Transverse colon (tissue), 4 donors: ENCODE data around the gene COX17. TPM values are rescaled to one million over a fixed set of nuclear protein-coding genes. Genes with fewer than 3 reads are reported as not detected.

Experiments used
- DNase-seq: peaks from one replicate; pipeline ENCODE4 v3.0.0-alpha.2; 2019
- H3K27ac ChIP-seq, 4 donors: fragments of 200-600 bp; sonication (generic); 2 replicates each; pipeline ENCODE4 v1.5.1; 2016 to 2018; ENCODE audit warnings: inconsistent platforms in 4 of 4
- H3K27me3 ChIP-seq: fragments of 200-600 bp; sonication (generic); 2 replicates; pipeline ENCODE4 v1.5.1; 2017; ENCODE audit warnings: inconsistent platforms
- H3K36me3 ChIP-seq, 4 donors: fragments of 200-600 bp; sonication (generic); 2 replicates each; pipeline ENCODE4 v1.5.1; 2017 to 2019; ENCODE audit warnings: inconsistent platforms in 4 of 4
- H3K4me1 ChIP-seq, 4 donors: fragments of 200-600 bp; sonication (generic); 2 replicates each; pipeline ENCODE4 v1.5.1; 2017 to 2020; ENCODE audit warnings: inconsistent platforms in 4 of 4
- H3K4me3 ChIP-seq, 4 donors: fragments of 200-600 bp; sonication (generic); 1 replicate in 1 of 4; 2 replicates in 3 of 4; pipeline versions ENCODE4 v1.5.1 to v1.6.1; 2017 to 2019; ENCODE audit warnings: inconsistent platforms in 4 of 4
- H3K9me3 ChIP-seq, 2 donors: fragments of 200-600 bp; sonication (generic); 2 replicates each; pipeline ENCODE4 v1.5.1; 2017 to 2019; ENCODE audit warnings: inconsistent platforms in 2 of 2
- EP300 ChIP-seq: sonication (generic); formaldehyde crosslinking; IDR thresholded peaks from one replicate; pipeline ENCODE4 v1.6.1; 2017; ENCODE audit warnings: antibody characterized with exemption, low read depth
- POLR2A ChIP-seq: fragments of 450-650 bp; IDR thresholded peaks from one replicate; pipeline ENCODE4 v1.6.1; 2016; ENCODE audit warnings: antibody characterized with exemption, mild to moderate bottlenecking, moderate library complexity
- POLR2AphosphoS5 ChIP-seq, 3 donors: sonication (generic); formaldehyde crosslinking; IDR thresholded peaks; one replicate each; pipeline ENCODE4 v1.6.1; 2016; ENCODE audit warnings: antibody characterized with exemption in 3 of 3
- WGBS, 2 donors: methylation state at CpG; one replicate each; pipeline ENCODE4 v1.1.5; 2018; ENCODE audit warnings: low coverage in 1 of 2; 5-methylcytosine and 5-hydroxymethylcytosine counted together
- in situ Hi-C, 4 donors: fragments of 200-750 bp; cut with MboI; loops; one replicate each; pipeline versions ENCODE4 v1.15.0 to v1.15.1; 2017; ENCODE audit warnings: low sequenced_read_pairs in 3 of 4, low pct_ligation_motif_present in 1 of 4, low pct_unique_long_range_greater_than_20kb in 1 of 4
- intact Hi-C: fragments of 100-400 bp; cut with DNase I; formaldehyde crosslinking; loops from one replicate; pipeline ENCODE4 v1.15.1; 2023; ENCODE audit warnings: low total_unique reads
- total RNA-seq, 4 donors: library from RNA; depleted of rRNA; stranded (reverse); fragments of >200 nt; gene quantifications; one replicate each; pipeline ENCODE4 v1.1.0, GENCODE V29; 2016
- TF ChIP-seq, protein P1 (sequence below), 5 experiments: fragments of 200-600 bp in 3 of 5; fragments of 450-650 bp in 2 of 5; sonication (generic) in 3 of 5; IDR thresholded peaks; 1 replicate in 2 of 5; 2 replicates in 3 of 5; pipeline ENCODE4 v1.5.1; 2016 to 2017; ENCODE audit warnings: antibody characterized with exemption in 5 of 5, inconsistent platforms in 3 of 5, mild to moderate bottlenecking in 2 of 5, moderate library complexity in 1 of 5

Gene COX17
- total RNA-seq, 4 donors from 2014 or later = 2.2 to 49.2 (median 24.2) TPM

DNA sequence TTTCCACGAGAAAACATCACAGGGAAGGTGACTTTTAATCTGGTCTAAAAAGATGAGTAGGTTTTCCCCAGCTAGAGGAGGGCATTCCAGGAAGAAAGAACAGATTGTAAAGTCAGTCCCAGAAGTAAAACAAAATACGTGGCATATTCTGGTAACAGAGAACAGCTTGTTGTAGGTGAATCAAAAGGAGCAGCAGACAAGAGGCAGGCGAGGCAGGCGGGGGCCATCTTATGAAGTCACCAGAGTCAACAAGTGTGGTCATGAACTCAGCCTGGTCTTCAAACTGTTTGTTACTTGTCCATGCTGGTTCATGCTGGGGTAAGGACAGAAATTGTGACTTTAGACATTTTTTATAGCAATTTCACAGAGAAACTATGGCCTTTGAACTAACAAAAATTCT lies 12.8 kb downstream of the COX17 start:
- intact Hi-C loops = no loop called here
- TF ChIP-seq EP300 (peak; percentile 41), POLR2A (no peak)
- Histone ChIP-seq H3K9me3 (no peaks in the 10 kb centered on the region), H3K36me3 (peaks cover 0 to 9% (median 3%) of the 10 kb centered on the region in 4 donors), H3K27me3 (no peaks in the 10 kb centered on the region), H3K27ac (peak overlapping the region; percentile 43 to 75 (median 70)), H3K4me1 (peaks cover 0 to 16% (median 0%) of the 10 kb centered on the region in 4 donors), H3K4me3 (no peak overlapping the region)
- 69 to 70% methylated on average over 4 of the region's 4 CpGs for WGBS, 2 donors
- in situ Hi-C loops = no loop called here
- DNase-seq = no peak

GRCh38 chr3:119663885-119664284 lies 13.3 kb downstream of the COX17 start:
- Histone ChIP-seq H3K27ac (peak overlapping the region; percentile 43 to 75 (median 70)), H3K36me3 (peaks cover 0 to 6% (median 2%) of the 10 kb centered on the region in 4 donors), H3K27me3 (no peaks in the 10 kb centered on the region), H3K4me1 (peaks cover 0 to 16% (median 0%) of the 10 kb centered on the region in 4 donors), H3K4me3 (no peak overlapping the region), H3K9me3 (no peaks in the 10 kb centered on the region)
- 75 to 83% methylated on average over 2 of the region's 2 CpGs for WGBS, 2 donors
- in situ Hi-C loops (no loop called here), intact Hi-C loops (no loop called here)
- TF ChIP-seq POLR2AphosphoS5 (IDR thresholded peaks at IDR 0.05) (no peak), EP300 (no peak), POLR2A (no peak)
- TF ChIP-seq, protein P1, sequence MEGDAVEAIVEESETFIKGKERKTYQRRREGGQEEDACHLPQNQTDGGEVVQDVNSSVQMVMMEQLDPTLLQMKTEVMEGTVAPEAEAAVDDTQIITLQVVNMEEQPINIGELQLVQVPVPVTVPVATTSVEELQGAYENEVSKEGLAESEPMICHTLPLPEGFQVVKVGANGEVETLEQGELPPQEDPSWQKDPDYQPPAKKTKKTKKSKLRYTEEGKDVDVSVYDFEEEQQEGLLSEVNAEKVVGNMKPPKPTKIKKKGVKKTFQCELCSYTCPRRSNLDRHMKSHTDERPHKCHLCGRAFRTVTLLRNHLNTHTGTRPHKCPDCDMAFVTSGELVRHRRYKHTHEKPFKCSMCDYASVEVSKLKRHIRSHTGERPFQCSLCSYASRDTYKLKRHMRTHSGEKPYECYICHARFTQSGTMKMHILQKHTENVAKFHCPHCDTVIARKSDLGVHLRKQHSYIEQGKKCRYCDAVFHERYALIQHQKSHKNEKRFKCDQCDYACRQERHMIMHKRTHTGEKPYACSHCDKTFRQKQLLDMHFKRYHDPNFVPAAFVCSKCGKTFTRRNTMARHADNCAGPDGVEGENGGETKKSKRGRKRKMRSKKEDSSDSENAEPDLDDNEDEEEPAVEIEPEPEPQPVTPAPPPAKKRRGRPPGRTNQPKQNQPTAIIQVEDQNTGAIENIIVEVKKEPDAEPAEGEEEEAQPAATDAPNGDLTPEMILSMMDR (IDR thresholded peaks at IDR 0.05) = no peak
- DNase-seq = no peak

DNA sequence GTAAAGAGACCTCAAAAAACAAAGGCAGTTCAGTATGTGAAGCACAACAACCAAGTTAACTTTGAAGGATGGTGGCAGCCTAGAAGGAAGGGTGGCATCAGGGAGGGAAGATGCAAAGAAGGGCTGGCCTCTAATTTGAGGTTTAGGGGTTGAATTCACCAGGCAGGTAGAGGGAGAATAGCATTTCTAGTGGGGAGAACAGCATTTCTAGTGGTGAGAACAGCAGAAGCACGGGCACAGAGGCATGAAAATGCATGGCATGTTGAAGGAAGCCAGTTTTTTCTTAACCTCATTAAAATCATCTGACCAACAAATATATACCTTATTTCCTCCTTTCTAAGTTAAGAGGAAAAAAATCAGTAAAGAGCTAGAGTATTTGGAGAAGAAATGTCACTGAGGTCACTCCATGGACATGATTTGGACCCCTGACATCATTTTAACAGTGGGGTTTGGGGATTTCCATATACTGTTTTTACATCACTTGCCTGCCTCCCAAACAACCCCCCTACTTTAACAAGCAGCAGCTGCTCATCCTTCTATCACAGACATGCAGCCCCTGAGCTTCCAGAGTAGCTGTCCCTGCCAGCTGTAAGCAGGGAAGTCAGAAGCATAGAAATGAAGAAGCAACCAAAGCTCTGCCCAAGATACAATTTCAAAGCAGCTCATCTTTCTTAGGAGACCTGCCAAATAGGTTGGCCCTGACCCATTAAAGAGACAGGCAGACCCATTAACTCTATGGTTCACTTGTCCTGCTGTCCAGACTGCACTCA lies 14.4 kb downstream of the COX17 start:
- Histone ChIP-seq H3K9me3 (no peaks in the 10 kb centered on the region), H3K36me3 (no peaks in the 10 kb centered on the region), H3K4me1 (peaks cover 0 to 16% (median 0%) of the 10 kb centered on the region in 4 donors), H3K4me3 (no peak overlapping the region), H3K27ac (peak overlapping the region; percentile 43 to 75 (median 70)), H3K27me3 (no peaks in the 10 kb centered on the region)
- intact Hi-C loops = no loop called here
- in situ Hi-C loops = no loop called here
- no peak for TF ChIP-seq POLR2A
- TF ChIP-seq, protein P1 (IDR thresholded peaks at IDR 0.05) = peak in 1 of 5 experiments; percentile 22
- WGBS, 2 donors = 43 to 70% methylated on average over 1 of the region's 1 CpG
- DNase-seq = no peak

DNA sequence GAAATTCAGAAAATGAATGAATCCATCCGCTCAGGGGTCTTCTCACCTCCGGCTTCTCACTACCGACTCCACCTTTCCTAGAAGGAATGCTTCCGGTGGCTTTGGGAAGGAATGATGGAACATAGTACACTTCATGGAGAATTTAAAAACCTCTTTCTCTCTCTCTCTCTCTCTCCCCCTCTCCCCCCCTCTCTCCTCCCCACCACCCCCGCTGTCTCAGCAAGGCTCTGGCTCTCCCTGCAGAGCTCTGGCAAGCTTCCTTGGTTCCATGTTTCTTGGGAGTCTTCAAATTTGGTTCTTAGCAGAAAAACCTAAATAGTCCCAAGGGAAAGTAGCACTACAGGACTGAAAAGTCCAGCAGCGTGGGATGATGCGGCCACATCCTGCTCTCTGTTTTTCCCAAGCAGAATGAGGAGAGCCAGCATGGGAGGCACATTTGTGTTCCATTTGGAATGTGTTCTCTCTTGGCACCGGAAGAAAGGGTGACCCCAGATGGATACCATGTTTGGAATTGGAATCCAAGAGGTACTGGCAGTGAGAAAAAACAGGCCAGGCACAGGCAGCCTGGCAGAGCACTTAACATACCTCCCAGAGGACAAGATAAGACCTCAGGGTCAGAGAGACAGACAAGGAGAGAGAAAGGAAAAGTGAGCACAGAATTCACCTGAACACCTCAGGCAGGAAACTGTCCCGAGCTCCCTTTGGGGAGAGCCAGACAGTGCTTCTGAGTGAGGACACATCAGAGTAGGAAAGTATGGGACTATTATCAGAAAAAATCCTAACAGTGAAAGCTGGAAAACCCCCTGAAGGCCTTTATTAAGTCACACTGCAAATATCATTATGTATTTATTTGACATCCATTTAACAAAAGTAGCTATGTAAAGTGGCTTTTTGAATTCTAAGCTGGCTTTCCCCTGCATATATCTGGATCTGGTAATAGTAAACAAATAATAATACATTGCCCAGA lies 16.4 kb downstream of the COX17 start, which contains the start of gene POPDC2:
TSS of gene POPDC2 (minus strand) at position 116 of the 967 bp plus-strand sequence. CDS start 166 bp downstream, outside the sequence.
- no peaks in the 10 kb centered on the region for H3K9me3 ChIP-seq
- WGBS, 2 donors = 75 to 80% methylated on average over 6 to 9 of the region's 9 CpGs
- no peaks in the 10 kb centered on the region for H3K27me3 ChIP-seq
- peak within 1 kb of the TSS; percentile 65 to 84 (median 74) for H3K27ac ChIP-seq
- peaks cover 0 to 19% (median 0%) of the 10 kb centered on the region in 4 donors for H3K4me1 ChIP-seq
- DNase-seq = no peak
- intact Hi-C loops (no loop called here), in situ Hi-C loops (no loop called here)
- peak; percentile 28 for TF ChIP-seq POLR2A
- TF ChIP-seq POLR2AphosphoS5 (IDR thresholded peaks at IDR 0.05) = peak; percentile 41 to 81 (median 63)
- TF ChIP-seq, protein P1 (IDR thresholded peaks at IDR 0.05) = no peak
- TF ChIP-seq EP300 = no peak
- peak within 1 kb of the TSS in 3 of 4 donors; percentile 5 to 34 (median 17) for H3K4me3 ChIP-seq
- H3K36me3 ChIP-seq = no peaks in the 10 kb centered on the region
